Regular cardiac myocyte (primary cell): ENCODE data around the gene QRFPR. TPM values are rescaled to one million over a fixed set of nuclear protein-coding genes. Genes with fewer than 3 reads are reported as not detected.

Source experiments
- total RNA-seq: library from RNA; depleted of rRNA; stranded (reverse); fragments of >200 nt; gene quantifications from 2 replicates; pipeline ENCODE4 v1.2.3, GENCODE V29; 2014

The QRFPR gene
- total RNA-seq = not detected in 2 replicates

DNA sequence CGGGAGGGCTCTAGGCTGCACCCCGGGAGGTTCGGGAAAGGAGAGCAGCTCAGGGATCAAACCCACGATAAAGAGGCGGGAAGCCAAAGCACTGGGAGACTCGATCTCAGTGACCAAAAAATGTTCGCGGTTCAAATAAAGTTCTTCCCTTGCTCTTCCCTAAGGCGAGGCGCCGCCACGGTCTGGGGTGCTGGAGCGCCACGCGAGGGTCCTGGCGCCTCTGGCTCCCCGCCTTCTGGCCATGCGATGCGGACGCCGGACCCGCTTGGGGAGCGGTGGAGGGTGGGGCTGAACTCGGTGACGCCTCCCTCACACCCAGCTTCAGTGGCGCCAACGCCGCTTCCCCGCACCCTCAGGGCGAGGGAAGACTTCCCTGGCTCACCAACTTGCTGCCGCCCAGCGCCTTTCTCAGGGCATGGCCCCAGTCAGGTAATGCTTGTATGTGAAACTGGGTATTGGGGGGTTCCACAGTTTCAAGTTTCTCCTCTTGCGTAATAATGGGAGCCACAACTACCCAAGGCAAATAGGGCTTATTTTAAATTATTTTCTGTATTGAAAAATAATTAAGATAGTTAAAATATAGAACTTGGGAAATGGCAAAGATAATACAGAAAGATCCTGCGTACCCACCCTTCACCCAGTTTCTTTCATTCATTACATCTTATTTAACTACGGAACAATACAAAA is at the start of gene QRFPR:
TSS of gene QRFPR (minus strand) at position 243 of the 687 bp plus-strand sequence. CDS start 371 bp downstream, outside the sequence.

Other genes starting within 250 kb of the QRFPR start
- 0.38 and 0.56 TPM in 2 replicates for gene TNIP3, start 216.7 kb downstream of the QRFPR start, total RNA-seq